Esophagus muscularis mucosa (tissue), 4 donors: Measurements from ENCODE around the gene LIPC. TPM values are rescaled to one million over a fixed set of nuclear protein-coding genes. Genes with fewer than 3 reads are reported as not detected.

Experiments
- DNase-seq: peaks from one replicate; pipeline ENCODE4 v3.0.0-alpha.2; 2017; ENCODE audit errors: extremely low spot score
- H3K27ac ChIP-seq, 4 donors: fragments of 200-600 bp; sonication (generic); replicated peaks in 1 of 4; 1 replicate in 3 of 4; 2 replicates in 1 of 4; pipeline ENCODE4 v1.5.1; 2016 to 2019; ENCODE audit warnings: mild to moderate bottlenecking in 1 of 4
- H3K27me3 ChIP-seq, 4 donors: fragments of 200-600 bp; sonication (generic); one replicate each; pipeline versions ENCODE4 v1.5.1 to v1.6.0; 2016 to 2019
- H3K36me3 ChIP-seq, 4 donors: fragments of 200-600 bp; sonication (generic); one replicate each; pipeline ENCODE4 v1.5.1; 2016 to 2019
- H3K4me1 ChIP-seq, 4 donors: fragments of 200-600 bp; sonication (generic); one replicate each; pipeline ENCODE4 v1.5.1; 2016 to 2019
- H3K4me3 ChIP-seq, 4 donors: fragments of 200-600 bp; sonication (generic); 1 replicate in 2 of 4; 2 replicates in 2 of 4; pipeline ENCODE4 v1.5.1; 2016 to 2019; ENCODE audit warnings: mild to moderate bottlenecking in 4 of 4, moderate library complexity in 1 of 4
- H3K9me3 ChIP-seq, 4 donors: fragments of 200-600 bp; sonication (generic); 1 replicate in 3 of 4; 2 replicates in 1 of 4; pipeline ENCODE4 v1.5.1; 2016 to 2019
- EP300 ChIP-seq: sonication (generic); formaldehyde crosslinking; IDR thresholded peaks from one replicate; pipeline ENCODE4 v1.6.1; 2017; ENCODE audit warnings: antibody characterized with exemption
- POLR2A ChIP-seq: fragments of 450-650 bp; IDR thresholded peaks from one replicate; pipeline ENCODE4 v1.6.1; 2017; ENCODE audit warnings: antibody characterized with exemption, moderate library complexity, mild to moderate bottlenecking, low read depth
- POLR2AphosphoS5 ChIP-seq, 2 donors: sonication (generic); formaldehyde crosslinking; IDR thresholded peaks; one replicate each; pipeline ENCODE4 v1.6.1; 2017; ENCODE audit warnings: antibody characterized with exemption in 2 of 2
- WGBS: methylation state at CpG from one replicate; pipeline ENCODE4 v1.1.5; 2018; 5-methylcytosine and 5-hydroxymethylcytosine counted together
- intact Hi-C: fragments of 100-400 bp; cut with DNase I; formaldehyde crosslinking; loops from one replicate; pipeline ENCODE4 v1.15.1; 2023
- total RNA-seq, 4 donors: library from RNA; depleted of rRNA; stranded (reverse); fragments of >200 nt; gene quantifications; one replicate each; pipeline versions ENCODE4 v1.1.0 to v1.2.1, GENCODE V29; 2016
- TF ChIP-seq, protein P1 (sequence below), 3 experiments: fragments of 200-600 bp in 2 of 3; fragments of 450-650 bp in 1 of 3; sonication (generic) in 2 of 3; IDR thresholded peaks; one replicate each; pipeline ENCODE4 v1.5.1; 2017 to 2019; ENCODE audit warnings: antibody characterized with exemption in 3 of 3, mild to moderate bottlenecking in 2 of 3, moderate library complexity in 1 of 3

LIPC gene
- total RNA-seq, 4 donors from 2014 or later = 0.06 to 0.63 (median 0.37) TPM

DNA sequence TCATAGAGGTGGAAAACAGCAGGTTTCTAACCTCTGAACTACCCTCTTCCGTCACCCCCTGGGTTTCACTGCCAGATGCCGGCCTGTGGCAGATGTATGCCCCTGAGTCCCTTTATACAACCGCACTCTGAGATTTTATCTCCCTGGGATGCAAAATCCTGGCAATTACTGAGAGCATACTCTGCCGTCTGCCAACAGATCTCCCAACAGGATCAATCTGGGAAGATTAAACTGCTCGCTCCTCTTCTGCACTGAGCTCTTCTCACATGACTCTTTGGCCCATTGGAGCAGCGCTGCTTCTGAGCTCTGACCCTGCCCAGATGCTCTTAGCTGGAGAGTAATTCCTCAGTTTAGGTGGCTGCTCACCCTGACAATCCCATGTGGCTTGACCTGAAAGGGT is 133.2 kb downstream of the LIPC start:
- H3K27ac ChIP-seq = no peak overlapping the region
- H3K27me3 ChIP-seq = no peaks in the 10 kb centered on the region
- no peaks in the 10 kb centered on the region for H3K9me3 ChIP-seq
- TF ChIP-seq POLR2AphosphoS5 (IDR thresholded peaks at IDR 0.05) = no peak
- no peak for TF ChIP-seq POLR2A
- TF ChIP-seq, protein P1, sequence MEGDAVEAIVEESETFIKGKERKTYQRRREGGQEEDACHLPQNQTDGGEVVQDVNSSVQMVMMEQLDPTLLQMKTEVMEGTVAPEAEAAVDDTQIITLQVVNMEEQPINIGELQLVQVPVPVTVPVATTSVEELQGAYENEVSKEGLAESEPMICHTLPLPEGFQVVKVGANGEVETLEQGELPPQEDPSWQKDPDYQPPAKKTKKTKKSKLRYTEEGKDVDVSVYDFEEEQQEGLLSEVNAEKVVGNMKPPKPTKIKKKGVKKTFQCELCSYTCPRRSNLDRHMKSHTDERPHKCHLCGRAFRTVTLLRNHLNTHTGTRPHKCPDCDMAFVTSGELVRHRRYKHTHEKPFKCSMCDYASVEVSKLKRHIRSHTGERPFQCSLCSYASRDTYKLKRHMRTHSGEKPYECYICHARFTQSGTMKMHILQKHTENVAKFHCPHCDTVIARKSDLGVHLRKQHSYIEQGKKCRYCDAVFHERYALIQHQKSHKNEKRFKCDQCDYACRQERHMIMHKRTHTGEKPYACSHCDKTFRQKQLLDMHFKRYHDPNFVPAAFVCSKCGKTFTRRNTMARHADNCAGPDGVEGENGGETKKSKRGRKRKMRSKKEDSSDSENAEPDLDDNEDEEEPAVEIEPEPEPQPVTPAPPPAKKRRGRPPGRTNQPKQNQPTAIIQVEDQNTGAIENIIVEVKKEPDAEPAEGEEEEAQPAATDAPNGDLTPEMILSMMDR (IDR thresholded peaks at IDR 0.05) = no peak
- TF ChIP-seq EP300 = no peak
- intact Hi-C loops = no loop called here
- H3K4me1 ChIP-seq = no peaks in the 10 kb centered on the region
- H3K4me3 ChIP-seq = no peak overlapping the region
- peak; percentile 68 for DNase-seq
- no peaks in the 10 kb centered on the region for H3K36me3 ChIP-seq
- 81% methylated on average over 5 of the region's 6 CpGs for WGBS

DNA sequence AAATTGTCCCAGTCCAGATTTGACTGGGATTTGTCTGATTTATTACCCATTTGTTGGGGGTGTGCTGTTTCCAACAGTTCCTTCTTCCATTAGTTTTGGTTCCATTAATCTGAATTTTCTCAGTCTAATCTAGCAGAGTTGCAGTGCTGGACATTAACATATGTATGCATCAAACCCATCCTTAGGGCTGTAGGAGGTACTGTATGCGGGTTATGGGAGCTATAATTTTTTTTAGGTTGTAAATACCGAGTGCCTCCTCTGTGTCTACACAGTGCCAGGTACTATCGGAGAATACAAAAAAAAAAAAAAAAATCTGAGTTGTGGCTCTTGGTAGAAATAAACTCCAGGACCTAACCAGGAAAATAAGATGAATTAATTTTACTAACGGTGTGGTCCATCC is 133.8 kb downstream of the LIPC start:
- intact Hi-C loops = no loop called here
- no peaks in the 10 kb centered on the region for H3K4me1 ChIP-seq
- peak; percentile 2 for DNase-seq
- H3K36me3 ChIP-seq = no peaks in the 10 kb centered on the region
- no peak for TF ChIP-seq EP300
- TF ChIP-seq POLR2A = no peak
- TF ChIP-seq, protein P1 (IDR thresholded peaks at IDR 0.05) = no peak
- no peak for TF ChIP-seq POLR2AphosphoS5 (IDR thresholded peaks at IDR 0.05)
- H3K27ac ChIP-seq = no peak overlapping the region
- WGBS = 68% methylated on average over 4 of the region's 4 CpGs
- H3K27me3 ChIP-seq = no peaks in the 10 kb centered on the region
- H3K9me3 ChIP-seq = no peaks in the 10 kb centered on the region
- H3K4me3 ChIP-seq = no peak overlapping the region

DNA sequence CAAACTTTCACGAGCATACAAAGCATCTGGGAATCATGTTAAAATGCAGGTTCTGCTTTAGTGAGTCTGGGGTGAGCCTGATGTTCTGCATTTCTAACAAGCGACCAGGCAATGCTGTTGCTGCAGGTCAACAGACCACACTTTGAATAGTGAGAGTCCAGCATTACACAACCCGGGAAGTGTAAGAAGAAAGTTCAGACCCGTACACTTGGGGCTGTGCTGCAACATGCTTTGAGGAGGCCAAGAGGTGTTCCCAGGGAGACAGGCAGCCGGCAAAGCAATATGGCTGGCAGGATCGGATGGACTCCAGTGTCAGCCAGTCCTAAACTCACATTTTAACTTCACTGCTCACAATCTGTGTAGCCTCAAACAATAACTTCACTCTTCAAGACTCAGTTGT is 134.2 kb downstream of the LIPC start:
- Histone ChIP-seq H3K36me3 (no peaks in the 10 kb centered on the region), H3K27me3 (no peaks in the 10 kb centered on the region), H3K4me3 (no peak overlapping the region), H3K27ac (no peak overlapping the region), H3K9me3 (no peaks in the 10 kb centered on the region), H3K4me1 (no peaks in the 10 kb centered on the region)
- WGBS = 78% methylated on average over 6 of the region's 6 CpGs
- peak; percentile 17 for DNase-seq
- intact Hi-C loops = no loop called here
- no peak for TF ChIP-seq EP300
- TF ChIP-seq, protein P1 (IDR thresholded peaks at IDR 0.05) = no peak
- no peak for TF ChIP-seq POLR2AphosphoS5 (IDR thresholded peaks at IDR 0.05)
- no peak for TF ChIP-seq POLR2A

DNA sequence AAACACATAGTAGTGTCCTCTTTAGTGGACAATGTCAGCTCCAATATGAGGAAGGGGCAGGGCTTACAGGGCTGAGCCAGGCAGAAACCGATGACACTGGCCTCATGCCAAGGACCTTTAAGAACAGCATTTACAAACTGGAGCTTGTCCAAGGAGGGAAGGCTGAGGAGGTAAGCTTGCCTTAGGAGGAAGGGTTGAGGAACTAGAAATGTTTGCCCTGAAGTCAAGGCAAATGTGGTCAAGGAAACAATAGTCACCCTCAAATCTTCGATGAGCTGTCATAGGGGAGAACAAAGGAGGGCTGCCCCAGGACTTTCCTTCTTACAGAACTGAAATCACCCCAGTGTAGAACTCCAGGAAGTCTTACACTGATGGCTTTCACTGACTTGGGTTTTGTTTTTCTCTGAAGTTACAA is 136.4 kb downstream of the LIPC start:
- Histone ChIP-seq H3K27me3 (no peaks in the 10 kb centered on the region), H3K36me3 (no peaks in the 10 kb centered on the region), H3K9me3 (no peaks in the 10 kb centered on the region), H3K4me3 (no peak overlapping the region), H3K27ac (no peak overlapping the region), H3K4me1 (no peaks in the 10 kb centered on the region)
- WGBS = 49% methylated on average over 2 of the region's 2 CpGs
- no peak for TF ChIP-seq POLR2AphosphoS5 (IDR thresholded peaks at IDR 0.05)
- no peak for TF ChIP-seq EP300
- TF ChIP-seq, protein P1 (IDR thresholded peaks at IDR 0.05) = no peak
- intact Hi-C loops = no loop called here
- DNase-seq = peak; percentile 91

DNA sequence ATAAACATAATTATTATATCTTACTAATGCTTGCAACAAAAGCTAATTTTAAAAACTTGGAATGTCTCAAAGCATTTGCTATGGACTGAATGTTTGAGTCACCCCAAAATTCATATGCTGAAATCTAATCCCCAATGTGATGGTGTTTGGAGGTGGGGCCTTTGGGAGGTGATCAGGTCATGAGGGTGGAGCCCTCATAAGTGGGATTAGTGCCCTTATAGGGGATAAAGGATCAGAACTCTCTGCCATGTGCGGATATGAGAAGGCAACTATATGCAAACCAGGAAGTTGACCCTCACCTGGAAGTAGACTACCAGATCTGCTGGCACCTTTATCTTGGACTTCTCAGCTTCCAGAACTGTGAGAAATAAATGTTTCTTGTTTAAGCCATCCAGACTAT is 137.7 kb downstream of the LIPC start:
- no peak overlapping the region for H3K4me3 ChIP-seq
- no peaks in the 10 kb centered on the region for H3K27me3 ChIP-seq
- no peaks in the 10 kb centered on the region for H3K36me3 ChIP-seq
- 100% methylated on average over 1 of the region's 1 CpG for WGBS
- TF ChIP-seq, protein P1 (IDR thresholded peaks at IDR 0.05) = no peak
- no peak for TF ChIP-seq POLR2AphosphoS5 (IDR thresholded peaks at IDR 0.05)
- TF ChIP-seq POLR2A = no peak
- TF ChIP-seq EP300 = no peak
- peak; percentile 19 for DNase-seq
- no peaks in the 10 kb centered on the region for H3K4me1 ChIP-seq
- intact Hi-C loops = no loop called here
- no peak overlapping the region for H3K27ac ChIP-seq
- H3K9me3 ChIP-seq = no peaks in the 10 kb centered on the region
